ENCODE measurements around the gene RGS8.

RGS8 gene

GRCh38 chr1:182671750-182672486 lies 12.5 kb downstream of the RGS8 start:
- no peak overlapping the region for H3K4me3 ChIP-seq
- no peak for DNase-seq (ENCODE audit: low spot score)
- H3K27ac ChIP-seq: no peak overlapping the region
- TF ChIP-seq CTCF (IDR thresholded peaks at IDR 0.05): no peak

- Histone ChIP-seq H3K4me3 (no peak overlapping the region), H3K27ac (no peak overlapping the region)
- DNase-seq (ENCODE audit: low spot score): no peak
- TF ChIP-seq CTCF (IDR thresholded peaks at IDR 0.05): no peak
These were observed 14.2 kb downstream of the RGS8 start for GRCh38 chr1:182670032-182670749.

GRCh38 chr1:182669266-182669665 lies 15.1 kb downstream of the RGS8 start:
- TF ChIP-seq CTCF (IDR thresholded peaks at IDR 0.05): no peak
- no peak overlapping the region for H3K27ac ChIP-seq
- H3K4me3 ChIP-seq: no peak overlapping the region
- no peak for DNase-seq (ENCODE audit: low spot score)

GRCh38 chr1:182668521-182669054 lies 15.8 kb downstream of the RGS8 start:
- Histone ChIP-seq H3K4me3 (no peak overlapping the region), H3K27ac (no peak overlapping the region)
- DNase-seq (ENCODE audit: low spot score): no peak
- no peak for TF ChIP-seq CTCF (IDR thresholded peaks at IDR 0.05)

- no peak for DNase-seq (ENCODE audit: low spot score)
- Histone ChIP-seq H3K27ac (no peak overlapping the region), H3K4me3 (no peak overlapping the region)
- TF ChIP-seq CTCF (IDR thresholded peaks at IDR 0.05): no peak
These were observed 16.4 kb downstream of the RGS8 start for GRCh38 chr1:182667848-182668505.

- Histone ChIP-seq H3K4me3 (no peak overlapping the region), H3K27ac (no peak overlapping the region)
- TF ChIP-seq CTCF (IDR thresholded peaks at IDR 0.05): no peak
- no peak for DNase-seq (ENCODE audit: low spot score)
These were observed 17.7 kb downstream of the RGS8 start for GRCh38 chr1:182666706-182667105.
